ENCODE measurements around the gene FNDC3B.

FNDC3B gene

GRCh38 chr3:172383306-172383796 is 344.0 kb downstream of the FNDC3B start:
- DNase-seq: no peak

DNA sequence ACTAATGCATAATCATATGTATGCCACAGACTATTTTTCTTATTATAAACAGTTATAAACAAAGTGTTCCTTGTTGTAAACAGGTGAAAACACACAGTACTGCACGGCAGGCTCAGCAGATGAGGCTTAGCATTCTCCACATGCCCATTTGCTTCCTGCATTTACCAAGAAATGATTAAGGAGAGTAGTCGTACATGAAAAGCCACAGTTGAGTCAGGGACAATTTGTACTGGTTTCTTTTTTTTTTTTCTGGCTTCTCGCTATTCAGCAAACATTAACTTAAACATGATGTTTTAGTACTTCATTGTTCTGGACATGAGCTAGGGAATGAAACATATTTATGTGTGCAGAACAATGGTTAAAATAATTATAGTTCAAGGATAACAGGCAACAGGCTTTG is 345.5 kb downstream of the FNDC3B start:
- DNase-seq: no peak

DNA sequence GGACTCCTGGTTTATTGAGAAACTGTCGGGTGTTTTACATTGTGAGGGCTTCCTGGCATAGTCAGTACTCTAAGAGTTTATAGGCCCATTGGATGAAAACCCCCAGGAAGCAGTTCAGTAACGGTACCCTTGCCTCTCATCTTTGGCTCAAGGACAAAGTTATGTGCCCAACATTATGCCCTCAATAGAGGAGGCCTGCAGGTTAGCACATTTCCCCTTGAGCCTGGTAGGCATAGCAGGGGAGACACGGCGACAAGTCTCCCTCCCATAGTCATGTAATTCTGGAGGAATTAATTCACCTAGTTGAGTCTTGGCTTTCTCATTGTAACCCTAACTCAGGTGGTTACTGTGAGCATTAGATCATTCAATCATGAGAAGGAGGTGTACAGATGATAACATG is 348.4 kb downstream of the FNDC3B start:
- DNase-seq: no peak

- DNase-seq: no peak
Measured at GRCh38 chr3:172388412-172389078, 349.2 kb downstream of the FNDC3B start.

DNA sequence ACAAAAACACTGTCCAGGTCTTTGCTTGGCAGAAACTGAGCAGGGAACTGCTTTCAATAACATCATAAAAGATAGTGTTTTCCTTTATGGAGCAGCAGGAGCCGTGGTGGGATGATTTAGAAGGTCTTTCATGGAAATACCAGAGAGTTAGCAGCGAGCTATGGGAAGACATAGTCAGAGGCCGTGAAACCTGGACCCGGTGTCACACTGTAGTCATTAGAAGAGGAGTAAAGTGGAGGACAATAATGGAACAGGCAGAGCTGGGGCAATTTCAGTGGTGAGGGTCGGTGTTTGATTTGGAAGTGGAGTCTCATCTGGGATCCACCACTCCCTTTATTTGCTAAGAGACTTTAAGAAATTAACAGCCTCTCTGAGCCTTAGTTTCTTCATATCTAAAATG is 351.4 kb downstream of the FNDC3B start:
- DNase-seq: no peak

DNA sequence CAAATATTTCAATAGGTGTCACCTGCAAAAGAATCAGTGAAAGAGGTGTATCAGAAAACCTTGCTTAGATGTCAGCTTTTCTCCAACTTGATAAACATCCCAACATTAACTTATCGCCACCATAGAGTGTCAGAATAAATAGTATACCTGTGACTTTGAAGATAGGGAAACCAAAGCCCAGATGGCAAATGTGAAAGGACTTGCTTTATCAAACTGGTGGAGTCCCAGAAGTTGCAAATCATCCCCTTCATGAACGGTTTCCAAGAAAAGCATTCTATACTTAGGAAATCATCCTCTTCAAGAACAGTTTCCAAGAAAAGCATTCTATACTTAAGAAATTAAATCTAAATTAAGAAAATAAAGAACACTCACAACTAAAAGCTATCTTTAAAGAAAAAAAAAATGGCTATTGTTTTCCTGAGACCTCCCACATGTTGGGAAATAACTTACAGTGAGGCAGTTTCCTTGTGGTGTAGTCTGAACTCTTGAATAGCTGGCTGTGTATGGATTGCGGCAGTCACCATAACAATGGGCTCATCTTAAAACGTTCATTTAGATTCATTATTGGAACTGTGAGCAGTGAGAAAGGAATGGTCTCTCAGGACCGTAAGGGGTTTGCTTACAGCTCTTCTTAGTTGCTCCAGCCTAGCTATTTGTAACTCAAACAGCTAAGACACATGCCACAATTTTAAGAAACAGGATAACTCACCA is 352.4 kb downstream of the FNDC3B start:
- DNase-seq: no peak

GRCh38 chr3:172394692-172395091 is 355.3 kb downstream of the FNDC3B start:
- no peak for DNase-seq

- DNase-seq: no peak
Measured at GRCh38 chr3:172396400-172396799, 357.0 kb downstream of the FNDC3B start.

- DNase-seq: no peak
Measured at GRCh38 chr3:172397716-172398405, 358.5 kb downstream of the FNDC3B start.

DNA sequence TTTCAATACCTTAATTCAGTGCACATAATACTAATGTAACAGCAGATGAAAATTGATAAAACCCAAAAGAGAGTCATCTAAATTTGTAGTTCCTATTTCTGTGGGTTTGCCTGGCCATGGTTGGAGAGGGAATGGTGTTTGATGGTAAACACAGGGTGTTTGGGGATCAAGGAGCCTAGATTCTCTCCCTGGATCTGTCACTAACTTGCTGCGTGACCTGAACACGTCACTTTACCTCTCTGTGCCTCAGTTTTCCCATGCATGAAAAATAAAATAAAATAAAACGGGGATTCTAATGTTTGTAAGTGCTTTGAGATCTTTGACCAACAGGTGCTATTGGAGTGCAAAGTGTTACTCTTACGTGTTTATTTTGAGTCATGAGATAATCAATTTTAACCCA is 359.1 kb downstream of the FNDC3B start:
- DNase-seq: no peak

DNA sequence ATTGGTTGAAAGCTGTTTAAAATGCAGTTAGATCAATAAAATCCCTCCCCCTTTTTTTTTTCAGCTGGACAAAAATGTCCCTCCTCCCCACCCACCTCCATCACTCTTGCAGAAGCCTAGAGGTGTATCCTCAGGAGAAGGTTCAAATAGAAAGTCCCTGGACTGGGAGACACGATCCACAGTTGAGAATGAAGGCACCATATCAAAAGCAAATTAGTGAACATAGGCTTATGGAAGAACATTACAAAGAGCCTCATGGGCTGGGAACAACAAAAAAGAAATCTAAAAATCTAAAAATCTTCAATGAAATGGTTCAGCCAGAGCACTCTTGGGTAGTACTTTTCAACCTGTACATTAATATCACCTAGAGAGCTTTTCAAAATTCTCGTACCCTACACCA is 362.7 kb downstream of the FNDC3B start:
- DNase-seq: no peak

GRCh38 chr3:172402892-172403643 is 363.7 kb downstream of the FNDC3B start:
- no peak for DNase-seq

GRCh38 chr3:172404237-172404962 is 365.0 kb downstream of the FNDC3B start:
- DNase-seq: no peak

GRCh38 chr3:172405914-172406313 is 366.5 kb downstream of the FNDC3B start:
- no peak for DNase-seq

GRCh38 chr3:172407872-172408271 is 368.5 kb downstream of the FNDC3B start:
- DNase-seq: no peak

GRCh38 chr3:172410702-172411477 is 371.5 kb downstream of the FNDC3B start:
- no peak for DNase-seq

- DNase-seq: no peak
Measured at GRCh38 chr3:172411478-172411947, 372.1 kb downstream of the FNDC3B start.

- no peak for DNase-seq
Measured at GRCh38 chr3:172415323-172415722, 375.9 kb downstream of the FNDC3B start.

DNA sequence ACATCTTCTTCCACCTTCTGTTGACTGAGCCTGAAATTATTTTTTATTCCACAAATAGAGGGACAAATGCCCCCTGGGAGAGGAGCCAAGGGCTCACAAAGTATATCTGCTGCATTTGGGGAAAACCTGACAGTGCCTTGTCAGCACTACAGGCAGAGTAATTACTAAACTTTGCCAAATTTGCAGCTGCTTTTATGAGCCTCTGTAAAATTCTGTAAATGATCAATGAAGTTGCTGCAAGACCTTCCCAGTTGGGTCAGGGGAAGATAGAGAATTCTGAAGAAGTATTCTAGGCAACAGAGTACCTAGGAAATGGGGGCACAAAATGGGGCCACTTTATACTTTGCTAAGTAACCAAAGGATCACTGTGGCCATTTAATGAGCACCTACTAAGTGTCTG is 398.3 kb downstream of the FNDC3B start:
- DNase-seq: no peak

DNA sequence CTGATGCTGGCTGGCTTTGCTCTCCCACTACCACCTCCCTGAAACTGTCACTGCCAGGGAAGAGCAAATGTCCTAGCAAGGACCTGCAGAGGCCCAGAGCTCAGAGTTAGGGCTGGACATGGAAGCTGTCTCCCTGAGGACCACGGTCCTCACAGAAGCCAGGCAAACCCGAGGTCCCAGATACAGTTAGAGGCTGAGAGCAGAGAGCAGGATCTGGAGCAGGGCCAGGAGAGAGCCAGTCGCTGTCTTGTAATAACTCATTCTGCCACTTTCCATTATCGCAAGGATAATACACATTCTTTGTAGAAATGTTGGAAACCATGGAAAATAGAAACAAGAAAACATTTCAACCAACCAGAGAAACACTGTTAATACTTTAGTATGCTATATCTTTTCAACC is 398.8 kb downstream of the FNDC3B start:
- no peak for DNase-seq

DNA sequence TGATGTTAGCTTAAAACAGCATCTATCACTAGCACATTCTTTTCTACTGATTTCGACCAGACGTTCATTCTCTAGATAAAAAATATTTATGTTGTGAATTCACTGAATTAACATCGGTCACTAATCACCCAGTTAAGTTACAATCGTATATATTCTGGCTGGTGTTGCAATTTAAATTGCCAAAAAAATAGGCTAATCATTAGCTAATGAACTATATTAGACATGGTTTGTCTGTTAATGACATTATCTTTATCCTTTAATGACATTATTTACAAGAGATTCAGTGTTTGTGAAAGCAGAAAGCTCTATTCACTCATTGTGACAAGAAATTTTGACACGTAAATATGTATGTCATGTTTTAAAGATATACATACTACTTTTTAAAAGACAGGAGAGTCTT is 402.2 kb downstream of the FNDC3B start:
- DNase-seq: no peak

DNA sequence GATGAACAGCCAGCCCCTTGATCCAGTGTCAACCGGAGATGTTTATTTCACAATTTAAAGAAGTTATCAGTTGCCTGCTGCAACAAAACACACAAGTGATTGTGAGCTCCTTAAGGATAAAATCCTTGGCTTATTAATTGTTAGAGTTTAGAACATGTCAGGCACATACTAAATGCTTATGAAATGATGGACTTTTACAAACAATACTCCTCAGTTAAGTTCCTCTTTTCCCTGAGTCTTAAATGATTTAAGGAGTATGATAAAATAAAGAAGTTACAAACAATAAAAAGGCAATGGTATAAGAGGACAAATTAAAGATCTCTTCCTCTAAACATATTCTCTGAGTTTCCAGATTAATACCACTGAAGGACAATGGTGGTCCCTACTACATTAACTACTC is 403.2 kb downstream of the FNDC3B start:
- no peak for DNase-seq

Measured in stimulated activated CD4-positive, alpha-beta T cell treated with anti-CD3 and anti-CD28 coated beads, Interleukin-4, amount 100 ng/mL, for 1 hour (primary cell).